Measurements from ENCODE around the gene GABARAPL1.

The GABARAPL1 gene

GRCh38 chr12:10171973-10172728 lies 40.5 kb upstream of the GABARAPL1 start, which contains the start of gene OLR1:
Gene OLR1, minus strand, starts transcription at chr12:10172132. Its CDS starts 55 bp downstream, at chr12:10172077.
- ChIA-PET CTCF (interaction anchor here (1.1 to 2.3 kb wide), 4 partner anchors 12 to 19 kb away, joined by 3 to 16 read pairs (median 6); no protein-coding TSS in a partner anchor), POLR2A (interaction anchor here (0.7 to 1.2 kb wide), 2 partner anchors 12 to 20 kb away, joined by 3 to 4 read pairs; no protein-coding TSS in a partner anchor)
- no peak for DNase-seq (ENCODE audit: low read depth, low spot score)
- no peak within 1 kb of the TSS for H3K4me3 ChIP-seq (ENCODE audit: low read depth, low read length)
- TF ChIP-seq CTCF (IDR thresholded peaks at IDR 0.05; ENCODE audit: insufficient read depth, low read length, missing control alignments): no peak

GRCh38 chr12:10174986-10175614 lies 37.6 kb upstream of the GABARAPL1 start:
- no peak for DNase-seq (ENCODE audit: low read depth, low spot score)
- ChIA-PET POLR2A (no interaction called here), CTCF (interaction anchor here (1.2 to 1.4 kb wide), 2 partner anchors 21 to 22 kb away, joined by 3 read pairs; no protein-coding TSS in a partner anchor)
- no peak for TF ChIP-seq CTCF (IDR thresholded peaks at IDR 0.05; ENCODE audit: insufficient read depth, low read length, missing control alignments)
- H3K4me3 ChIP-seq (ENCODE audit: low read depth, low read length): no peak overlapping the region

GRCh38 chr12:10175846-10176636 lies 36.6 kb upstream of the GABARAPL1 start:
- no peak for DNase-seq (ENCODE audit: low read depth, low spot score)
- ChIA-PET CTCF (interaction anchor here (0.6 to 1.2 kb wide), 3 partner anchors 20 to 23 kb away, joined by 3 to 4 read pairs (median 3); no protein-coding TSS in a partner anchor), POLR2A (no interaction called here)
- no peak overlapping the region for H3K4me3 ChIP-seq (ENCODE audit: low read depth, low read length)
- no peak for TF ChIP-seq CTCF (IDR thresholded peaks at IDR 0.05; ENCODE audit: insufficient read depth, low read length, missing control alignments)

GRCh38 chr12:10178821-10179220 lies 33.9 kb upstream of the GABARAPL1 start, which contains the start of gene TMEM52B:
Gene TMEM52B, plus strand, starts transcription at chr12:10179032. Its CDS starts 543 bp downstream, at chr12:10179575.
- DNase-seq (ENCODE audit: low read depth, low spot score): no peak
- ChIA-PET POLR2A (no interaction called here), CTCF (no interaction called here)
- no peak within 1 kb of the TSS for H3K4me3 ChIP-seq (ENCODE audit: low read depth, low read length)
- TF ChIP-seq CTCF (IDR thresholded peaks at IDR 0.05; ENCODE audit: insufficient read depth, low read length, missing control alignments): no peak

- POLR2A ChIA-PET: no interaction called here
Observed at GRCh38 chr12:10179776-10180181, 32.9 kb upstream of the GABARAPL1 start.

More at GRCh38 chr12:10179776-10180181, 32.9 kb upstream of the GABARAPL1 start:
- H3K4me3 ChIP-seq (ENCODE audit: low read depth, low read length): no peak overlapping the region
- TF ChIP-seq CTCF (IDR thresholded peaks at IDR 0.05; ENCODE audit: insufficient read depth, low read length, missing control alignments): no peak
- DNase-seq (ENCODE audit: low read depth, low spot score): no peak
- CTCF ChIA-PET: no interaction called here
